Measurements from ENCODE around the gene PACRG. TPM values are rescaled to one million over a fixed set of nuclear protein-coding genes. Genes with fewer than 3 reads are reported as not detected.

Gene PACRG
- total and polyA plus RNA-seq, 8 donors = 1.5 to 6.8 (median 4.6) TPM

DNA sequence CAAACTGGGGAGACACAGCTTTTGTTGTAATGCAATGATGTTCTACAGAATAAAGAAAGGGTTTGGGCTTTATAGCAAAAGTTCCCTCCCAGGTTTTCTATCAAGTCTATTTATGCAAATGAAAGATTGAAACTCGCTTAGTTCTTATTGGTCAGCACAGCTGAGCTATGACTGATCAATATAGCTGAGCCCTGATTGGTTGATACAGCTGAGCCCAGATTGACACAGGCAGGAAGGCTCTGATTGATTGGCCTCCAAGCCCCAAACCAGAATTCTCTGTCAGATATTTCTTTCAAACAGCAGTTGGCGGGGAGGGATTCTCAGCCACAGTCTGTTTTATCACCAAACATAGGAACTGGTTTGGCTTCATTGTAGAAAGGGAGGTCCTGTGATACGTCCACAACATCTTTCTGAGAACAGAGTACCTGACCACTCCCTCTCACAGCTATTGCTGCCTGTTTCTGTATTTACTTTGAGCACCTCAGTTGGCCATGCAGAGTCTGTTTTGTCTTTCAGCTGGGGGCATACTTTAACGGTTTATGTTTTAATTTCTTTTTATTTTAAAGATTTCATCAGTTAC lies 223.5 kb downstream of the PACRG start:
- no peak for DNase-seq
- Histone ChIP-seq H3K36me3 (no peaks in the 10 kb centered on the region), H3K27me3 (no peaks in the 10 kb centered on the region), H3K9me3 (no peaks in the 10 kb centered on the region), H3K4me3 (no peak overlapping the region), H3K4me1 (no peaks in the 10 kb centered on the region), H3K27ac (no peak overlapping the region)
- ATAC-seq = no peak
- TF ChIP-seq CTCF (IDR thresholded peaks at IDR 0.05) = no peak
- intact Hi-C loops (cut with DNase I) = no loop called here

DNA sequence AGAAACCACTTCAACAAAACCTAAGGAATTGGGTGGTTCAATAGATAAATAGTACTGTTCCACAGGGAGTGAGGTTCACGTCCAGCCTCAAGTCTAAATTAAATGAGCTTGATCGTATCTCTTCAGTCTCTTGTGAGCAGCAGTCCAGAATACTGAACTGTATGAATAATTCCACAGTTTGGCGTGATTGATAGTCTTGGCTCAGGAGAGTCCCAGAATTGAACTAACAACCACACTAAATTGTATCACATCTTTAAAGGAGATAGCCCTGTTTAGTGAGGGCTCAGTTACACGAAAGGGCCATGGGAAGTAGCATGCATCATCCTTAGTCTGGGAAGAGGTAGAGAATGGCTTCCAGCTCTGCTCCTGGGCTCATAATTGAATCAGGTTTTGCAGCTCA lies 224.6 kb downstream of the PACRG start:
- no peaks in the 10 kb centered on the region for H3K4me1 ChIP-seq
- DNase-seq (no peak), ATAC-seq (no peak)
- no peaks in the 10 kb centered on the region for H3K9me3 ChIP-seq
- no peak overlapping the region for H3K27ac ChIP-seq
- TF ChIP-seq CTCF (IDR thresholded peaks at IDR 0.05) = no peak
- no peak overlapping the region for H3K4me3 ChIP-seq
- H3K36me3 ChIP-seq = no peaks in the 10 kb centered on the region
- H3K27me3 ChIP-seq = no peaks in the 10 kb centered on the region
- intact Hi-C loops (cut with DNase I) = no loop called here

DNA sequence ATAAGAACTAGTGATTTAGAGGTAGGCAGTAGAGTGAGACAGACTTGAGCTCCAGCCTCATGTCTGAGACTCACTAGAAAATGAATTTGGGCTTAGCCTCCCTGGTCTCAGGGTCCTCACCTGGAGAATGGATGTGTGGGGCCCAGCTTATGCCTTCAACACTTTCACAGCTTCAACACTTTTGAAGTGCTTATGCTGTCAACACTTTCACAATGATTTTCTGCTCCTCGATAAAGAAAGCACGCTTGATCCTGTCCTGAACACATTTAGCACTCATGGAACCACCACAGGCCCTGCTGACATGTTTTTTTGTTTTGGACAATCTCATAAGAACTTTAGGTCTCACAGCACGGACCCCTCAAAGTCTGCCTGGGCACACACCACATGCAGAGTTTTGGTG lies 229.3 kb downstream of the PACRG start:
- intact Hi-C loops (cut with DNase I) = no loop called here
- H3K9me3 ChIP-seq = no peaks in the 10 kb centered on the region
- H3K36me3 ChIP-seq = no peaks in the 10 kb centered on the region
- no peak for ATAC-seq
- H3K4me3 ChIP-seq = no peak overlapping the region
- no peak for TF ChIP-seq CTCF (IDR thresholded peaks at IDR 0.05)
- H3K4me1 ChIP-seq = no peaks in the 10 kb centered on the region
- no peaks in the 10 kb centered on the region for H3K27me3 ChIP-seq
- DNase-seq = no peak
- no peak overlapping the region for H3K27ac ChIP-seq

GRCh38 chr6:162960679-162961457 lies 233.1 kb downstream of the PACRG start:
- H3K4me3 ChIP-seq = no peak overlapping the region
- H3K9me3 ChIP-seq = no peaks in the 10 kb centered on the region
- H3K36me3 ChIP-seq = no peaks in the 10 kb centered on the region
- ATAC-seq = no peak
- no peak for DNase-seq
- TF ChIP-seq CTCF (IDR thresholded peaks at IDR 0.05) = no peak
- H3K4me1 ChIP-seq = no peaks in the 10 kb centered on the region
- H3K27me3 ChIP-seq = no peaks in the 10 kb centered on the region
- no peak overlapping the region for H3K27ac ChIP-seq
- intact Hi-C loops (cut with DNase I) = no loop called here

DNA sequence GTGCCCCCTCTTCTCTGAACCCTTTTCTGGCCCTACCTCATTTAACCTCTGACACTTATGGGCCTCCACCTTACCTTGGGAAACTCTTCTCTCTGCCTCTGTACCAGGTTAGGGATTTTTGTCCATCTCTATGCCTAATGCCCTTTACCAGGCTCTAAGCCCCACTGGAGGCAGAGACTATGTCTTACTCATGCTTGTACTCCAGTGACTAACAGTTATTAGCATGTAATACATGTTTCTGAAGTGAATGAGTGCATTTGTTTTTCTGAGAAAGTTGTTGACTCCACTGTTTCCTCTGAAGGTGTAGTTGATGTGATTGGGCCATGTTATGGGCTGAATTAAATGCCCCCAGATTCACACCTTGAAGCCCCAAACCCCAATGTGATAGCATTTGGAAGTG lies 234.3 kb downstream of the PACRG start:
- no peaks in the 10 kb centered on the region for H3K4me1 ChIP-seq
- no peak overlapping the region for H3K27ac ChIP-seq
- ATAC-seq = no peak
- no peak for TF ChIP-seq CTCF (IDR thresholded peaks at IDR 0.05)
- no peaks in the 10 kb centered on the region for H3K27me3 ChIP-seq
- intact Hi-C loops (cut with DNase I) = no loop called here
- H3K9me3 ChIP-seq = no peaks in the 10 kb centered on the region
- H3K4me3 ChIP-seq = no peak overlapping the region
- H3K36me3 ChIP-seq = no peaks in the 10 kb centered on the region
- DNase-seq = no peak

Data from left lung (tissue), 10 donors.